ENCODE measurements around the gene DCTN3.

The DCTN3 gene

GRCh38 chr9:34615132-34615531, 5.2 kb downstream of the DCTN3 start:
- DNase-seq = no peak

GRCh38 chr9:34612788-34613390, 7.4 kb downstream of the DCTN3 start:
- peak; percentile 84 to 87 for DNase-seq

GRCh38 chr9:34611811-34612787, 8.2 kb downstream of the DCTN3 start, which contains the start of gene RPP25L:
Gene RPP25L (minus strand): TSS chr9:34612097. CDS start chr9:34611296, 801 bp downstream.
- peak; percentile 53 to 57 for DNase-seq

GRCh38 chr9:34611251-34611810, 9.0 kb downstream of the DCTN3 start:
- DNase-seq = no peak

- DNase-seq = peak in 1 of 2 experiments; percentile 26
These were observed 9.7 kb downstream of the DCTN3 start for GRCh38 chr9:34610434-34611206.

GRCh38 chr9:34607331-34607730, 13.0 kb downstream of the DCTN3 start:
- no peak for DNase-seq

- no peak for DNase-seq
These were observed 13.4 kb downstream of the DCTN3 start for GRCh38 chr9:34606905-34607304.

GRCh38 chr9:34606190-34606589, 14.1 kb downstream of the DCTN3 start:
- no peak for DNase-seq

GRCh38 chr9:34603610-34604231, 16.6 kb downstream of the DCTN3 start:
- peak; percentile 73 to 79 for DNase-seq

GRCh38 chr9:34601937-34602573, 18.2 kb downstream of the DCTN3 start:
- DNase-seq = no peak

- no peak for DNase-seq
These were observed 19.4 kb downstream of the DCTN3 start for GRCh38 chr9:34600908-34601307.

GRCh38 chr9:34599546-34599945, 20.7 kb downstream of the DCTN3 start:
- DNase-seq = no peak

GRCh38 chr9:34594177-34594576, 26.1 kb downstream of the DCTN3 start:
- no peak for DNase-seq

GRCh38 chr9:34592895-34593601, 27.2 kb downstream of the DCTN3 start:
- no peak for DNase-seq

GRCh38 chr9:34591917-34592866, 28.1 kb downstream of the DCTN3 start:
- DNase-seq = peak in 1 of 2 experiments; percentile 18

GRCh38 chr9:34591248-34591916, 28.9 kb downstream of the DCTN3 start:
- peak; percentile 48 to 49 for DNase-seq

- no peak for DNase-seq
These were observed 29.7 kb downstream of the DCTN3 start for GRCh38 chr9:34590381-34591247.

GRCh38 chr9:34589636-34590380, 30.5 kb downstream of the DCTN3 start, which contains the start of gene CNTFR:
Gene CNTFR (minus strand): TSS chr9:34589724. CDS start chr9:34568981, 20,743 bp downstream.
- no peak for DNase-seq

Data from Kasumi-1 (cell line).